Fibroblast of villous mesenchyme (primary cell): ENCODE measurements around the gene CDC123. TPM values are rescaled to one million over a fixed set of nuclear protein-coding genes. Genes with fewer than 3 reads are reported as not detected.
A peak's percentile ranks its signal among the peaks of the same experiment; 100 is the strongest.
"Not testable (repeated sequence)": the region's sequence is repeated elsewhere in the genome, so short reads cannot be mapped to it uniquely, and the experiment has no call there.

Experiments
- DNase-seq: peaks from one replicate; pipeline ENCODE4 v3.0.0-alpha.2; 2010; ENCODE audit warnings: low read depth
- H3K4me3 ChIP-seq: 2 replicates; pipeline ENCODE4 v1.5.1; 2011; ENCODE audit warnings: low read depth, mild to moderate bottlenecking, low read length
- total RNA-seq: library from RNA; depleted of rRNA; stranded (reverse); fragments of >200 nt; gene quantifications from 2 replicates; pipeline ENCODE4 v1.2.3, GENCODE V29; 2012
- TF ChIP-seq, protein P1 (sequence below): IDR thresholded peaks from 2 replicates; pipeline ENCODE4 v1.5.1; 2012; ENCODE audit warnings: low read depth, mild to moderate bottlenecking, low read length; ENCODE audit not compliant: insufficient read depth

CDC123 gene
- total RNA-seq, 1 donor: 143 TPM

DNA sequence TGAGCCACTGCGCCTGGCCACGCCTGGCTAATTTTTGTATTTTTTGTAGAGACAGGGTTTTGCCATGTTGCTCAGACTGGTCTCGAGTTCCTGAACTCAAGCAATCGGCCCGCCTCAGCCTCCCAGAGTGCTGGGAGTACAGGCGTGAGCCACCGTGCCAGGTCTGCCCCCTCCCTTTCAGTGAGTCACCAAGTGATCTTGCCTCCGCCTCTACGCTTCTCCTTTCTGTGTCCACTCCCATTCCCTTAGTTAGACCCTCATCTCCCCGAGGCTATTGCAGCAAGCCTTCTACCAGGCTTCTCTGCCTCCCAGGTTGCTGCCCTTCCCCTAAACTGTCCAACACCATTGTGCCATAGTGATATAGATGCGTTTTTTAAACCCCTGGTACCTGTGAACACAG is 32.9 kb downstream of the CDC123 start:
- no peak for DNase-seq
- H3K4me3 ChIP-seq: no peak overlapping the region
- TF ChIP-seq, protein P1, sequence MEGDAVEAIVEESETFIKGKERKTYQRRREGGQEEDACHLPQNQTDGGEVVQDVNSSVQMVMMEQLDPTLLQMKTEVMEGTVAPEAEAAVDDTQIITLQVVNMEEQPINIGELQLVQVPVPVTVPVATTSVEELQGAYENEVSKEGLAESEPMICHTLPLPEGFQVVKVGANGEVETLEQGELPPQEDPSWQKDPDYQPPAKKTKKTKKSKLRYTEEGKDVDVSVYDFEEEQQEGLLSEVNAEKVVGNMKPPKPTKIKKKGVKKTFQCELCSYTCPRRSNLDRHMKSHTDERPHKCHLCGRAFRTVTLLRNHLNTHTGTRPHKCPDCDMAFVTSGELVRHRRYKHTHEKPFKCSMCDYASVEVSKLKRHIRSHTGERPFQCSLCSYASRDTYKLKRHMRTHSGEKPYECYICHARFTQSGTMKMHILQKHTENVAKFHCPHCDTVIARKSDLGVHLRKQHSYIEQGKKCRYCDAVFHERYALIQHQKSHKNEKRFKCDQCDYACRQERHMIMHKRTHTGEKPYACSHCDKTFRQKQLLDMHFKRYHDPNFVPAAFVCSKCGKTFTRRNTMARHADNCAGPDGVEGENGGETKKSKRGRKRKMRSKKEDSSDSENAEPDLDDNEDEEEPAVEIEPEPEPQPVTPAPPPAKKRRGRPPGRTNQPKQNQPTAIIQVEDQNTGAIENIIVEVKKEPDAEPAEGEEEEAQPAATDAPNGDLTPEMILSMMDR: no peak

DNA sequence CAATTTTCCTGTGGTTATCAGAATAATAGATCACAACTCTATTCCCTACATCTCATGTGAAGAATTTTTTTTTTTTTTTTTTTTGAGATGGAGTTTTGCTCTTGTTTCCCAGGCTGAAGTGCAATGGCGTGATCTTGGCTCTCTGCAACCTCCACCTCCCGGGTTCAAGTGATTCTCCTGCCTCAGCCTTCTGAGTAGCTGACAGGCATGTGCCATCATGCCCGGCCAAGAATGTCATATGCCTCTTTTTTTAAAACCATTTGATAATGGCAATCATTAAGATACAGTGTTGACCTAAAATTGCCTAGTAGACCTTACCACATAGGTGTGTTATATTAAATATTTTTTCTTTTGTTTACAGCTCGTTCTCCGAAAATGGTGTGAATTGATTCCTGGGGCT is 38.7 kb downstream of the CDC123 start:
- not testable (repeated sequence) for H3K4me3 ChIP-seq, DNase-seq

DNA sequence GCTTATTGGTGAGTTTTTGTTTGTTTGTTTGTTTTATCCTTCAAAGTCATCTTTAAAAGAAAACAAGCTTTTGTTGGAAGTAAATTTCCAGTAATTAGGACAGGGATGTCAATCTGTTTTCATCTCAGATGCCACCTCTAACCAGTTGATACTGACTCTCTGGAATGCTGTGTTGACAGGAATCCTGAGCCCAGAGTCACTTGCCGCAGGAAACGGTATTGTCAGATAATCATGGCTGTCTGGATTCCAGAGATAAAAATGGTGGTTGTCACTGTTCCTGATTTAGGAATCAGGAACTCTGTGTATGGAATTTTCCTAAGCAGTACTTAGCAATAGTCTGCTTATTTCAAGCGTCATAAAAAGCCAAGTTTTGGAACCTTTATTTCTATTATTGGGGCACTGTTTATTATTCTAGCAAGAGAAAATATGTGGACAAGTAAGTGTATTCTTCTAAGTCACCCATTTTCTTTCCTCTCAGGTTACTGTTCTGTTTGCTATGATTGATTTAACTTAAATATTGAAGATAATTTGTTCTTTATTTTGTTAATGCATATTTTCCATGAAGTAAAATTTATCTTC is 39.2 kb downstream of the CDC123 start:
- no peak overlapping the region for H3K4me3 ChIP-seq
- TF ChIP-seq, protein P1: no peak
- DNase-seq: no peak

DNA sequence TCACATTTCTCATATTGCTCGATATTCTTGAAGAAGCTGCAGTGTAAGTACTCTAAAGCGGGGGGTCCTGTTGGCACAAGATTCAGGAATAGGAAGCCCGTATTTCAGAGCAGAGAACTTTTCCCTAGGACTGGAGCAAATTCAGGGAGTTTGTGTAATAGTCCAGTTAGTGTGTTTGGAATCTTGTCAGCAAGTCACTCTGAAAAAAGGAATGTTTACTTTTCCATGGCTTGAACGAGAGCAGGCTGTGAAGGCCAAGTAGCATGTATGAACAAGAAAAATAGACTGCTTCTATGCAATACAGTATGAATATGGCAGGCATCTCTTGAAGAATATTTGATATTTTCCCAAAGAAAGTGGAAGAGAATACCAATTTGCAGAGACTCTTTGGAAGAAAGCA is 39.8 kb downstream of the CDC123 start:
- H3K4me3 ChIP-seq: no peak overlapping the region
- DNase-seq: peak; percentile 20
- TF ChIP-seq, protein P1: no peak

DNA sequence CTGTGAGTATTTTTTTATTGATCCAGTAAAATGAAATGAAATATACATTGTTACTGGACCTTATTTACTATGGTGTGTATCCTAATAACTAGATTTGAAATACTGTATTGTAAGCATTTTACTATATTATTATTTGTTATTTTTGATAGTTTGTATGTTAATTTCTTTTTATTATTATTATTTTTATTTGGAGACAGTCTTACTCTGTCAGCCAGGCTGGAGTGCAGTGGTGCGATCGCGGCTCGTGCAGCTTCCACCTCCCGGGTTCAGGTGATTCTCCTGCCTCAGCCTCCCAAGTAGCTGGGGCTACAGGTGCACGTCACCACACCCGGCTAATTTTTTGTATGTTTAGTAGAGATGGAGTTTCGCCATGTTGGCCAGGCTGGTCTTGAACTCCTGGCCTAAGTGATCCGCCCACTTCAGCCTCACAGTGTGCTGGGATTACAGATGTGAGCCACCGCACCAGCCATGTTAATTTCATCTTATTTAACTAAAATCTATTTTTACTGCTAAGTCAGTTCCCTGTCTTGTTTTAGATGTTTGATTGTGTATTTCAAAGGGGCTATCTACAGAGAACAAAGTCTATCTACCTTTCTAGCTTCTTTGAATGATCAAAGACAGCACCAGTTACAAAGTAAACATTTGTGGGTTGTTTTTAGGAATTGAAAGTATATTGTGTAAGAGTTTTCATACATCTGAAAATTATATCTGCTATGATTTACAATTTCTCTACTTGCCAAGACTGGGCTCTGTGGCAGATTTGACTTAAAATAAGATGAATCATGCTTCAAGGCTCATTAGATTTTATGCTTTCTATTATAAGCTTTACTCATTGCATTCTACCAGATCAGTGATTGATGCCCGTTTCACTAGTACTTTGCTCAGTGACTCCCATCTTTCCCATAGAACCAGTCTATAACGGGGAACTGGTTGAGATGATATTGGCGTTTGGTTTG is 41.6 kb downstream of the CDC123 start:
- no peak overlapping the region for H3K4me3 ChIP-seq
- no peak for DNase-seq
- TF ChIP-seq, protein P1: no peak

DNA sequence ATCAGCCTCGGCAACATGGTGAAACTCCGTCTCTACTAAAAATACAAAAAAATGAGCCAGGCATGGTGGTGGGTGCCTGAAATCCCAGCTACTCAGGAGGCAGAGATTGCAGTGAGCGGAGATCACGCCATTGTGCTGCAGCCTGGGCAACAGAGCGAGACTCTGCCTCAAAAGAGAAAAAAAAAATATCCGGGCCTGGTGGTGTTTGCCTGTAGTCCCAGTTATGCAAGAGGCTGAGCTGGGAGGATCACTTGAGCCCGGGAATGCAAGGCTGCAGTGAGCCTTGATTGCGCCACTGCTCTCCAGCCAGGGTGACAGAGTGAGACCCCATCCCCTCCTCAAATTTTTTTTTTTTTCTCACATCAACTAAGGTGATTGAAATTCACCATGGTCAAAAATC is 42.8 kb downstream of the CDC123 start:
- TF ChIP-seq, protein P1: no peak
- peak; percentile 23 for DNase-seq
- H3K4me3 ChIP-seq: no peak overlapping the region

DNA sequence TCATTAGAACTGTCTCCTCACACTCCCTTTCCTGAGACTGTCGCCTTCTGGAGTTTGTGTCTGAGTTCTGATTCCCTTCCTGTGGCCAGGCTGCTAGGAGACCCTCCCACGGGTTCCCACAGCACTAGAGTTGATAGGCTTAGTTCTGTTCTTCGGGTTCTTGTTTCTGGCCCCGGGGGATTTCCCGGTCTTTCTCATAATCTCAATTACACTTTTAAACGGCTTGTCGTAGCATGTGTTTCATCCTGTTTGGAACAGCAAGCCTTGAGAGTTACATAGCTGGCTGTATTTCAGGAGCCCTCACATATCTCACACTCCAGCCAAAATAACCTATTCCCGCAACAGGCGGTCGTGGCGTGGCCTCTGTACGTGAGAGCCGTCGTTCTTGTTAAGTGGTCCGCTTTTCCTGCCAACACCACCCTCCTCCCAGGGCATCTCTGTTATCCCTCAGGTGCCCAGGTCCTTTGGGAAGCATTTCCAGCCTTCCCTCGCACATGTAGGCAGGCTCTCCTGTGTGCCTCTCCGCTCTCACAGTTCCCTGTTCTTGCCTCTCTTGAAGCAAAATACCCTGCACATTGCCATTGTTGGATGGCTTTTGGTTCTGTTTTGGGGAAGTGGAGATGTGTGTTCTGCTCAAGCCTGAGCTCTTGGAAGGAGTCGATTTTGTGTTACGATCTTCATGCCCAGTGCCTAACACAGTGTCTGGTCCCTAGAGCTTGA is 46.0 kb downstream of the CDC123 start:
- H3K4me3 ChIP-seq: no peak overlapping the region
- peak; percentile 22 for DNase-seq
- TF ChIP-seq, protein P1: no peak
